WTC11 (cell line): ENCODE data around the gene CDC25B.

Source experiments
- ETV6 ChIP-seq: sonication (generic); formaldehyde crosslinking; IDR thresholded peaks from 2 replicates; pipeline ENCODE4 v1.8.1; 2022; ENCODE audit warnings: mild to moderate bottlenecking, missing genetic modification reagents
- JUN ChIP-seq: sonication (generic); formaldehyde crosslinking; IDR thresholded peaks from 2 replicates; pipeline ENCODE4 v1.8.0; 2023; ENCODE audit warnings: mild to moderate bottlenecking, missing genetic modification reagents
- ZNF671 ChIP-seq: fragments of 250-450 bp; sonication (Bioruptor Pico); IDR thresholded peaks from 2 replicates; pipeline ENCODE4 v1.8.0; 2021; ENCODE audit warnings: mild to moderate bottlenecking
- TF ChIP-seq, protein P1 (sequence below): fragments of 200-600 bp; IDR thresholded peaks from 2 replicates; pipeline ENCODE4 v1.8.0; 2022; ENCODE audit warnings: antibody characterized with exemption

- TF ChIP-seq, protein P1, sequence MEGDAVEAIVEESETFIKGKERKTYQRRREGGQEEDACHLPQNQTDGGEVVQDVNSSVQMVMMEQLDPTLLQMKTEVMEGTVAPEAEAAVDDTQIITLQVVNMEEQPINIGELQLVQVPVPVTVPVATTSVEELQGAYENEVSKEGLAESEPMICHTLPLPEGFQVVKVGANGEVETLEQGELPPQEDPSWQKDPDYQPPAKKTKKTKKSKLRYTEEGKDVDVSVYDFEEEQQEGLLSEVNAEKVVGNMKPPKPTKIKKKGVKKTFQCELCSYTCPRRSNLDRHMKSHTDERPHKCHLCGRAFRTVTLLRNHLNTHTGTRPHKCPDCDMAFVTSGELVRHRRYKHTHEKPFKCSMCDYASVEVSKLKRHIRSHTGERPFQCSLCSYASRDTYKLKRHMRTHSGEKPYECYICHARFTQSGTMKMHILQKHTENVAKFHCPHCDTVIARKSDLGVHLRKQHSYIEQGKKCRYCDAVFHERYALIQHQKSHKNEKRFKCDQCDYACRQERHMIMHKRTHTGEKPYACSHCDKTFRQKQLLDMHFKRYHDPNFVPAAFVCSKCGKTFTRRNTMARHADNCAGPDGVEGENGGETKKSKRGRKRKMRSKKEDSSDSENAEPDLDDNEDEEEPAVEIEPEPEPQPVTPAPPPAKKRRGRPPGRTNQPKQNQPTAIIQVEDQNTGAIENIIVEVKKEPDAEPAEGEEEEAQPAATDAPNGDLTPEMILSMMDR = no peak
- no peak for TF ChIP-seq ZNF671
- no peak for TF ChIP-seq JUN (CRISPR knock-in tag)
- no peak for TF ChIP-seq ETV6 (CRISPR knock-in tag)
Measured at GRCh38 chr20:3797592-3798372, 1.7 kb downstream of the CDC25B start.
